Prostate gland (tissue), 2 donors: ENCODE results near the gene TIMM22. TPM values are rescaled to one million over a fixed set of nuclear protein-coding genes. Genes with fewer than 3 reads are reported as not detected.

ENCODE experiments used
- DNase-seq: peaks from one replicate; pipeline ENCODE4 v3.0.0-alpha.2; 2019; ENCODE audit warnings: low spot score
- H3K27ac ChIP-seq, 2 donors: fragments of 200-600 bp; sonication (generic); 2 replicates each; pipeline ENCODE4 v1.5.1; 2017 to 2019
- H3K27me3 ChIP-seq: fragments of 200-600 bp; sonication (generic); replicated peaks from 2 replicates; pipeline ENCODE4 v1.5.1; 2019; ENCODE audit not compliant: insufficient read depth
- H3K36me3 ChIP-seq, 2 donors: fragments of 200-600 bp; sonication (generic); 1 replicate in 1 of 2; 2 replicates in 1 of 2; pipeline versions ENCODE4 v1.5.1 to v1.8.1; 2017 to 2019
- H3K4me1 ChIP-seq: fragments of 200-600 bp; sonication (generic); replicated peaks from 2 replicates; pipeline ENCODE4 v1.5.1; 2019
- H3K4me3 ChIP-seq, 2 donors: fragments of 200-600 bp; sonication (generic); 2 replicates each; pipeline ENCODE4 v1.5.1; 2017 to 2019
- H3K9me3 ChIP-seq: fragments of 200-600 bp; sonication (generic); 2 replicates; pipeline ENCODE4 v1.5.1; 2017
- POLR2A ChIP-seq: fragments of 450-650 bp; IDR thresholded peaks from one replicate; pipeline ENCODE4 v1.6.1; 2016; ENCODE audit warnings: antibody characterized with exemption, mild to moderate bottlenecking
- POLR2AphosphoS5 ChIP-seq: sonication (generic); formaldehyde crosslinking; IDR thresholded peaks from one replicate; pipeline ENCODE4 v1.6.1; 2017; ENCODE audit warnings: antibody characterized with exemption
- WGBS: methylation state at CpG from one replicate; pipeline ENCODE4 v1.1.5; 2018; 5-methylcytosine and 5-hydroxymethylcytosine counted together
- intact Hi-C: fragments of 100-400 bp; cut with DNase I; formaldehyde crosslinking; loops from one replicate; pipeline ENCODE4 v1.14.2; 2022
- total RNA-seq, 2 donors: library from RNA; depleted of rRNA; stranded (reverse); fragments of >200 nt; gene quantifications; one replicate each; pipeline ENCODE4 v1.1.0, GENCODE V29; 2016
- TF ChIP-seq, protein P1 (sequence below), 4 experiments: fragments of 200-600 bp in 2 of 4; fragments of 450-650 bp in 2 of 4; sonication (generic) in 2 of 4; IDR thresholded peaks; 1 replicate in 3 of 4; 2 replicates in 1 of 4; pipeline ENCODE4 v1.5.1; 2016 to 2019; ENCODE audit warnings: antibody characterized with exemption in 4 of 4, mild to moderate bottlenecking in 2 of 4, moderate library complexity in 2 of 4

Gene TIMM22
- total RNA-seq, 2 donors from 2014 or later: 15.1 to 20.3 TPM

DNA sequence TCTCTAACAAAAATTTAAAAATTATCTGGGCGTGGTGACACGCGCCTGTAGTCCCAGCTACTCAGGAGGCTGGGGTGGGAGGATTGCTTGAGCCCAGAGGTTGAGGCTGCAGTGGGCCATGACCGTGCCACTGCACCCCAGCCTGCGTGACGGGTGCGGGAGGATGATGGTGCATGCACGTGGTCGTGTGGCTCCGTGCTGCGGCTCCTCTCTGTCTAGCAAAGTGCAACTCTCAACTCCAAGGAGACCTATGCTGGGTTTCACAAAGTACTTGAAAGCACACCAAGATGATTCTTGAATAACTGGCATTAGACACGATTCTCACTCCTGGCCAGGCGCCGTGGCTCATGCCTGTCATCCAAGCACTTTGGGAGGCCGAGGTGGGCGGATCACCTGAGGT lies 43.2 kb upstream of the TIMM22 start:
- no peak for TF ChIP-seq POLR2A
- TF ChIP-seq, protein P1, sequence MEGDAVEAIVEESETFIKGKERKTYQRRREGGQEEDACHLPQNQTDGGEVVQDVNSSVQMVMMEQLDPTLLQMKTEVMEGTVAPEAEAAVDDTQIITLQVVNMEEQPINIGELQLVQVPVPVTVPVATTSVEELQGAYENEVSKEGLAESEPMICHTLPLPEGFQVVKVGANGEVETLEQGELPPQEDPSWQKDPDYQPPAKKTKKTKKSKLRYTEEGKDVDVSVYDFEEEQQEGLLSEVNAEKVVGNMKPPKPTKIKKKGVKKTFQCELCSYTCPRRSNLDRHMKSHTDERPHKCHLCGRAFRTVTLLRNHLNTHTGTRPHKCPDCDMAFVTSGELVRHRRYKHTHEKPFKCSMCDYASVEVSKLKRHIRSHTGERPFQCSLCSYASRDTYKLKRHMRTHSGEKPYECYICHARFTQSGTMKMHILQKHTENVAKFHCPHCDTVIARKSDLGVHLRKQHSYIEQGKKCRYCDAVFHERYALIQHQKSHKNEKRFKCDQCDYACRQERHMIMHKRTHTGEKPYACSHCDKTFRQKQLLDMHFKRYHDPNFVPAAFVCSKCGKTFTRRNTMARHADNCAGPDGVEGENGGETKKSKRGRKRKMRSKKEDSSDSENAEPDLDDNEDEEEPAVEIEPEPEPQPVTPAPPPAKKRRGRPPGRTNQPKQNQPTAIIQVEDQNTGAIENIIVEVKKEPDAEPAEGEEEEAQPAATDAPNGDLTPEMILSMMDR (IDR thresholded peaks at IDR 0.05): no peak
- TF ChIP-seq POLR2AphosphoS5: no peak
- Histone ChIP-seq H3K27me3 (no peaks in the 10 kb centered on the region), H3K4me3 (no peak overlapping the region), H3K4me1 (no peaks in the 10 kb centered on the region), H3K27ac (peak overlapping the region in 1 of 2 donors; percentile 55), H3K9me3 (no peaks in the 10 kb centered on the region), H3K36me3 (no peaks in the 10 kb centered on the region)
- 79% methylated on average over 16 of the region's 16 CpGs for WGBS
- no peak for DNase-seq
- intact Hi-C loops: no loop called here

DNA sequence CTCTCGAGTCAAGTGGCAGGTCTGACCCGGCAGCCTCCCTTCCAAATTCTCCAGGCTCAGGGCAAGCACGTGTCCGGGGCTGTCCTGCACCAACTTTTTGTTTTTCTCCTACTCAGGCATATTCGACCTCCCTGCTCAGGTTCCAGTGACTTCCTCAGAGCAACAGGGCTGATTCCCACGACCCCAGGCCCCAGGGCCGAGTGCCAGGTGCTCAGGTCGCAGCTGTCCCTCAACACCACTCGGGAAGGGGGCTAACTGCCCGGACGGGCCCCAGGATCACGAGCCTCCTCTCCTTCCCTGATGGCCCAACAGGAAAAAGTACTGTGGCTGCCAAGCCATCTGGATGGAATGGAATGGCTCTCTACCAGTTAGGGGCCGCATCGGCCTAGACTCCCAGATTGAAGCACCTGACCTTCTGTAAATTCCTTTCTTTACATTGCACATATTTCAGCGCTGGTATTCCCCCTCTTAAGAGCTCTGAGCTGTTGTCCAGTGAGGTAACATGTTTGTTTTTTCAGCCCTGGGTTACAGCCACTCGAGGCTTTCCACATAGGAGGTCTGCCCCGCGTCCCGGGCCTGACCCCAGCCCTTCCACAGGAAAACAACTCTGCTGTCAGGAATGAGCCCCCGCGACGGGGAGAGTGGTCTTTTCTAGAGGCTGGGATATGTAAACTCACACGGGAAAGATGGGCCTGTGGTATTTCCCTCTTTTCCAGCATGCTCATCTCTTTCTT lies 42.3 kb upstream of the TIMM22 start:
- H3K27me3 ChIP-seq: no peaks in the 10 kb centered on the region
- no peak for DNase-seq
- TF ChIP-seq, protein P1 (IDR thresholded peaks at IDR 0.05): no peak
- TF ChIP-seq POLR2A (no peak), POLR2AphosphoS5 (no peak)
- H3K4me1 ChIP-seq: no peaks in the 10 kb centered on the region
- no peaks in the 10 kb centered on the region for H3K36me3 ChIP-seq
- H3K4me3 ChIP-seq: no peak overlapping the region
- H3K9me3 ChIP-seq: no peaks in the 10 kb centered on the region
- 38% methylated on average over 23 of the region's 23 CpGs for WGBS
- H3K27ac ChIP-seq: peak overlapping the region; percentile 55 to 60
- intact Hi-C loops: no loop called here

DNA sequence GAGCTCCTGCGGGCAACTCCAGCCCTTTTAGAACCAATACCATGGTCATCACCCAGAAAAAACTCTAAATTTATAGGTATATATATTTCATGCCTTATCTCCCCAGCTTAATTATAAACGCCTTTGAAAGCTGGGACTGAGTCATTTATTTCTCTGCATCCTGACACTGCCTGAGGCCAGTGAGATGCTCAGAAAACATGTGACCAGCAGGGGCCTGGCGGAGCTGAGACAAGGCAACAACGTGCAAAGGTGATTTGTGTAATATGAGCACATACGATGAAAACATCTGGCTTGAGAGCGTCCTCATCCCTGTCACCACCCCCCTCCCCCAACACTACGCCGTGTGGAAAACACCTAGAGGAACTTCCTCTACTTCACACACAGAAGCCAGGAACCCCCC lies 40.0 kb upstream of the TIMM22 start:
- H3K27ac ChIP-seq: no peak overlapping the region
- 59% methylated on average over 8 of the region's 8 CpGs for WGBS

DNA sequence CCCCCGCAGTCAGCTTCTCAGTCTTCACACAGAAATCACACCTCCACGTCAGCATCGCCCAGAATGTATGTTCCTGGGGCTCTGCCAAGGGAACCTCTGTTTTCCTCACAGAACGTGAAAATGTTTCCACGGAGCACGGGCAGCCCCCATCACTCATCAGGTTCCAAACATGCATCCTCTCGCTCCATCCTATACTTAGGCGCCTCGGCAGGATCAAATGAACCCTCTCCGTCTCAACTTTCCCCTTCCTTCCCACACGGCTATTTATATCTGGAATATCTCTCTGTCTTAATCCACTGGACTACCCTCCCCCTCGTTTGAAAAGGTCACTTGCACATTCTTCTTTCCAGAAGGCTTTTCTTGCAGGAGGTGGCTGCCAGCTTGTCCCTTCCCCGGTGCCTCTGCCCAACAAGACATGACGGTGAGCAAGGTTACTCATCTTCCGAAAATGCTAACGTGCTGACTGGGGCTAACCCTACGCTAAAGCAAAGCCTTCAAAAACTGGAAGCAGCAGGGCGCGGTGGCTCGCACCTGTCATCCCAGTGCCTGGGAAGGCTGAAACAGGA lies 39.0 kb upstream of the TIMM22 start:
- TF ChIP-seq POLR2A (no peak), POLR2AphosphoS5 (no peak)
- TF ChIP-seq, protein P1 (IDR thresholded peaks at IDR 0.05): no peak
- no peaks in the 10 kb centered on the region for H3K4me1 ChIP-seq
- no peak for DNase-seq

More for the DNA sequence above, 40.0 kb upstream of the TIMM22 start:
- no peaks in the 10 kb centered on the region for H3K4me1 ChIP-seq
- DNase-seq: no peak
- H3K9me3 ChIP-seq: no peaks in the 10 kb centered on the region
- no peaks in the 10 kb centered on the region for H3K27me3 ChIP-seq
- no peaks in the 10 kb centered on the region for H3K36me3 ChIP-seq
- intact Hi-C loops: no loop called here
- no peak for TF ChIP-seq POLR2AphosphoS5
- H3K4me3 ChIP-seq: no peak overlapping the region

DNA sequence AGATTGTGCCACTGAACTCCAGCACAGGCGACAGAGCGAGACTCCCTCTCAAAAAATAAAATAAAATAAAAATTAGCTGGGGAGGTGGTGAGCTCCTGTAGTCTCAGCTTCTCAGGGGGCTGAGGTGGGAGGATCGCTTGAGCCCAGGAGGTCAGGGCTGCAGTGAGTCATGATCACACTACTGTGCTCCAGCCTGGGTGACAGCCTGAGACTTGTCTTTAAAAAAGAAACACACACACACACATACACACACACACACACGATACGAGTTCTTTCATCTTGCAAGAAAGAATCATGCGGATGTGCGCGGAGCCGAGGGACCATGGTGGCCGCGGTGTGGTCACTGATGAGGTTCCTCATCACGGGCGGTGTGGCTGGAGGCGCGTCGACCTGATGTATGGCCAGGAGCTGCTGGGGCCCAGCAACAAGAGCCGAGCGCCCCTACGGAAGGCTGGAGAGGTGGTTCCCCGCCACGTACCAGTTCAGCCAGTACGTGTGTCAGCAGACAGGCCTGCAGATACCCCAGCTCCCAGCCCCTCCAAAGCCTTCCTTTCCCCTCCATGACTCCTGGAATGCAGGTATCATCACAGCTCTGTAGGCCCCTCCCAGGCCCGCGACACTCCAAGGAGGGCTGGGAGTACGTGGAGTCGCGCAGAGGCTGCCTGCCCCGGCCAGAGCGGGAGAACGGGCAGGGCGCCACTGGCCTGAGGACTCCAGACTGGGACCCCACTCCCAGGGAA lies 38.0 kb upstream of the TIMM22 start:
- intact Hi-C loops: no loop called here
- no peaks in the 10 kb centered on the region for H3K9me3 ChIP-seq
- WGBS: 91% methylated on average over 31 of the region's 31 CpGs
- H3K4me3 ChIP-seq: no peak overlapping the region
- no peaks in the 10 kb centered on the region for H3K36me3 ChIP-seq
- H3K27ac ChIP-seq: no peak overlapping the region
- no peak for DNase-seq
- H3K27me3 ChIP-seq: no peaks in the 10 kb centered on the region
- no peaks in the 10 kb centered on the region for H3K4me1 ChIP-seq
- no peak for TF ChIP-seq POLR2A
- no peak for TF ChIP-seq POLR2AphosphoS5
- TF ChIP-seq, protein P1 (IDR thresholded peaks at IDR 0.05): no peak

More for the DNA sequence above, 39.0 kb upstream of the TIMM22 start:
- Histone ChIP-seq H3K27ac (no peak overlapping the region), H3K27me3 (no peaks in the 10 kb centered on the region), H3K9me3 (no peaks in the 10 kb centered on the region), H3K36me3 (no peaks in the 10 kb centered on the region), H3K4me3 (no peak overlapping the region)
- WGBS: 66% methylated on average over 20 of the region's 20 CpGs
- intact Hi-C loops: no loop called here
